ENCODE data around the gene APBB2. TPM values are rescaled to one million over a fixed set of nuclear protein-coding genes. Genes with fewer than 3 reads are reported as not detected.

APBB2 gene
- total RNA-seq, 4 donors from 2014 or later: 32.4 to 133 (median 92.1) TPM

- no peaks in the 10 kb centered on the region for H3K27me3 ChIP-seq
Observed at GRCh38 chr4:41129128-41129754, 85.1 kb downstream of the APBB2 start.

GRCh38 chr4:41125558-41126311, 88.6 kb downstream of the APBB2 start:
- H3K27me3 ChIP-seq: no peaks in the 10 kb centered on the region
- intact Hi-C loops (cut with DNase I; ENCODE audit: low total_unique reads): no loop called here
- no peaks in the 10 kb centered on the region for H3K36me3 ChIP-seq
- H3K4me3 ChIP-seq: no peak overlapping the region
- H3K27ac ChIP-seq: no peak overlapping the region
- no peaks in the 10 kb centered on the region for H3K4me1 ChIP-seq
- TF ChIP-seq POLR2A (IDR thresholded peaks at IDR 0.05) (no peak), CTCF (IDR thresholded peaks at IDR 0.05) (no peak)
- no peak for DNase-seq
- no peaks in the 10 kb centered on the region for H3K9me3 ChIP-seq

More at GRCh38 chr4:41129128-41129754, 85.1 kb downstream of the APBB2 start:
- no peak for TF ChIP-seq POLR2A (IDR thresholded peaks at IDR 0.05)
- no peak for TF ChIP-seq CTCF (IDR thresholded peaks at IDR 0.05)
- intact Hi-C loops (cut with DNase I; ENCODE audit: low total_unique reads): no loop called here
- Histone ChIP-seq H3K36me3 (no peaks in the 10 kb centered on the region), H3K4me1 (peaks cover 3 to 8% of the 10 kb centered on the region in 2 donors), H3K27ac (no peak overlapping the region), H3K4me3 (no peak overlapping the region), H3K9me3 (no peaks in the 10 kb centered on the region)
- DNase-seq: no peak

- DNase-seq: no peak
- no peaks in the 10 kb centered on the region for H3K36me3 ChIP-seq
- no peaks in the 10 kb centered on the region for H3K9me3 ChIP-seq
- no peak for TF ChIP-seq POLR2A (IDR thresholded peaks at IDR 0.05)
- TF ChIP-seq CTCF (IDR thresholded peaks at IDR 0.05): no peak
- H3K4me3 ChIP-seq: no peak overlapping the region
- H3K27me3 ChIP-seq: no peaks in the 10 kb centered on the region
- no peak overlapping the region for H3K27ac ChIP-seq
- intact Hi-C loops (cut with DNase I; ENCODE audit: low total_unique reads): no loop called here
- H3K4me1 ChIP-seq: no peaks in the 10 kb centered on the region
Observed at GRCh38 chr4:41124916-41125548, 89.3 kb downstream of the APBB2 start.

- intact Hi-C loops (cut with DNase I; ENCODE audit: low total_unique reads): no loop called here
- H3K4me1 ChIP-seq: no peaks in the 10 kb centered on the region
Observed at GRCh38 chr4:41122775-41123174, 91.6 kb downstream of the APBB2 start.

More at GRCh38 chr4:41122775-41123174, 91.6 kb downstream of the APBB2 start:
- Histone ChIP-seq H3K27ac (no peak overlapping the region), H3K9me3 (no peaks in the 10 kb centered on the region), H3K36me3 (no peaks in the 10 kb centered on the region), H3K4me3 (no peak overlapping the region), H3K27me3 (no peaks in the 10 kb centered on the region)
- DNase-seq: no peak
- TF ChIP-seq CTCF (IDR thresholded peaks at IDR 0.05) (no peak), POLR2A (IDR thresholded peaks at IDR 0.05) (no peak)
